ENCODE data around the gene SRCAP.
A peak's percentile ranks its signal among the peaks of the same experiment; 100 is the strongest.

SRCAP gene

GRCh38 chr16:30760577-30761426, 61.8 kb downstream of the SRCAP start:
- DNase-seq = no peak

- peak; percentile 36 for DNase-seq
Observed at GRCh38 chr16:30761427-30761927, 62.5 kb downstream of the SRCAP start.

GRCh38 chr16:30761928-30762902, 63.2 kb downstream of the SRCAP start, which contains the start of the genes CFAP119 and RNF40:
TSS of gene CFAP119 (minus strand) at chr16:30762062. CDS start at chr16:30761748, 314 bp downstream.
TSS of gene RNF40 (plus strand) at chr16:30762322. CDS start at chr16:30762546, 224 bp downstream.
- DNase-seq = peak; percentile 97

- no peak for DNase-seq
Observed at GRCh38 chr16:30762991-30763725, 64.2 kb downstream of the SRCAP start.

GRCh38 chr16:30764086-30764485, 65.1 kb downstream of the SRCAP start:
- DNase-seq = no peak

- no peak for DNase-seq
Observed at GRCh38 chr16:30764816-30765465, 66.0 kb downstream of the SRCAP start.

- DNase-seq = no peak
Observed at GRCh38 chr16:30766206-30766932, 67.4 kb downstream of the SRCAP start.

- no peak for DNase-seq
Observed at GRCh38 chr16:30766933-30767284, 67.9 kb downstream of the SRCAP start.

- DNase-seq = no peak
Observed at GRCh38 chr16:30767767-30768465, 68.9 kb downstream of the SRCAP start.

GRCh38 chr16:30768583-30769181, 69.7 kb downstream of the SRCAP start:
- DNase-seq = no peak

GRCh38 chr16:30769379-30770089, 70.6 kb downstream of the SRCAP start:
- no peak for DNase-seq

- no peak for DNase-seq
Observed at GRCh38 chr16:30771726-30772125, 72.8 kb downstream of the SRCAP start.

GRCh38 chr16:30773826-30774225, 74.9 kb downstream of the SRCAP start:
- DNase-seq = no peak

- DNase-seq = no peak
Observed at GRCh38 chr16:30774367-30775130, 75.6 kb downstream of the SRCAP start.

- no peak for DNase-seq
Observed at GRCh38 chr16:30775131-30775391, 76.1 kb downstream of the SRCAP start.

GRCh38 chr16:30775392-30776188, 76.6 kb downstream of the SRCAP start:
- peak; percentile 83 for DNase-seq

- no peak for DNase-seq
Observed at GRCh38 chr16:30777591-30778297, 78.8 kb downstream of the SRCAP start.
